ENCODE data around the gene NUDT15. TPM values are rescaled to one million over a fixed set of nuclear protein-coding genes. Genes with fewer than 3 reads are reported as not detected.

The NUDT15 gene
- total and polyA plus RNA-seq, 11 donors: 6.8 to 13.9 (median 10.8) TPM

DNA sequence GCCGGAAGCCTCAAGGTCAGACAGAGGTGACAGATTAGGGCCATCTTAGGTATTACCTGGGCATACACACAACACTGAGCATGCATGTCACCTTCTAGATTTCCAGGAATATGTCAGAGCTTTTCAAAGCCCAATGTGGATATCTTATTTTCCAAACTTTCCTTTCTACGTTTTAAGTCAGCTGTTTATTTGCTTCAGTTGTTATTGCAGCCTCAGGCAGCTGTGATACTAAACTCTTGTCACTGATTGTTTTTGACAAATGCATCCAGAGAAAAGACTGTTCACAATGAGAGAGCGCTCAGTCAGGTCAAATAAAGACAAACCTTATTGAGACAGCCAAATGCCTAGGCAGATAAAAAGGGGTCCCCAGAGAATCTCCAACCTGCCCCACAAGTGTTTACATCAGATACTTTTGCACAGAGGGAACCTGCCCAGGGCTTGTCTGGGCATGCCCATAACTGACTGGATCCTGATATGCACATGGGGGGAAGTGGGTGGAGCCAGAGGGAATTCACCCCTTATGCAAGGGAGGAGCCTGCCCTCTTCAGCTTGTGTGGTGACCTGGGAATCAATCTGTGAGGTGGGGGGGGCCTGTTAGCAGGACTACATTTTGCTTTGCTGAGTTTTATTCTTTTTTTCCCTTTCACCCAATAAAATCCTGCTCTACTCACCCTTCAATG lies 28.9 kb downstream of the NUDT15 start:
- no peak for TF ChIP-seq POLR2A (IDR thresholded peaks at IDR 0.05)
- TF ChIP-seq, protein P1, sequence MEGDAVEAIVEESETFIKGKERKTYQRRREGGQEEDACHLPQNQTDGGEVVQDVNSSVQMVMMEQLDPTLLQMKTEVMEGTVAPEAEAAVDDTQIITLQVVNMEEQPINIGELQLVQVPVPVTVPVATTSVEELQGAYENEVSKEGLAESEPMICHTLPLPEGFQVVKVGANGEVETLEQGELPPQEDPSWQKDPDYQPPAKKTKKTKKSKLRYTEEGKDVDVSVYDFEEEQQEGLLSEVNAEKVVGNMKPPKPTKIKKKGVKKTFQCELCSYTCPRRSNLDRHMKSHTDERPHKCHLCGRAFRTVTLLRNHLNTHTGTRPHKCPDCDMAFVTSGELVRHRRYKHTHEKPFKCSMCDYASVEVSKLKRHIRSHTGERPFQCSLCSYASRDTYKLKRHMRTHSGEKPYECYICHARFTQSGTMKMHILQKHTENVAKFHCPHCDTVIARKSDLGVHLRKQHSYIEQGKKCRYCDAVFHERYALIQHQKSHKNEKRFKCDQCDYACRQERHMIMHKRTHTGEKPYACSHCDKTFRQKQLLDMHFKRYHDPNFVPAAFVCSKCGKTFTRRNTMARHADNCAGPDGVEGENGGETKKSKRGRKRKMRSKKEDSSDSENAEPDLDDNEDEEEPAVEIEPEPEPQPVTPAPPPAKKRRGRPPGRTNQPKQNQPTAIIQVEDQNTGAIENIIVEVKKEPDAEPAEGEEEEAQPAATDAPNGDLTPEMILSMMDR (IDR thresholded peaks at IDR 0.05): no peak
- intact Hi-C loops (cut with DNase I): no loop called here

DNA sequence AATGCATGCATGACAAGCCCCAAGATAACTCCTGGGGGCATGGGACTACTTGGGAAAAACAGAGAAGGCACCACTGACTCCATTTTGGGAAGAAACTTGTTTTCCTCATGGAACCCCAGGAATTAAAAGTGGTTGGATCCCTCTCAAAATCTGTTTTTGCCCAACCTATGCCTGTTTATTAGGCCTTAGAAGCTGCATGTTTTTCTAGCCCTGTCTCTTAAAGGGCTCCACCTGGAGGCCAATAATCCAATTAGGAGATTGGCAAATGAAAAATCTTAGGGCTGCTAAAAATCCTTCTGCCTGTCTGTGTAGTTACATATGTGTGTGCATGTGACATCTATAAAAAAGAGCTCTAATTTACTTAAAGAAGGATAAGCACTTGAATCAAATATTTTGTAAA lies 30.5 kb downstream of the NUDT15 start:
- ATAC-seq (no peak), DNase-seq (no peak)
- Histone ChIP-seq H3K4me3 (no peak overlapping the region), H3K27me3 (no peaks in the 10 kb centered on the region), H3K4me1 (no peaks in the 10 kb centered on the region), H3K9me3 (peaks cover 0 to 58% (median 23%) of the 10 kb centered on the region in 12 donors), H3K27ac (no peak overlapping the region), H3K36me3 (peaks cover 2 to 79% (median 46%) of the 10 kb centered on the region in 9 donors)
- intact Hi-C loops (cut with DNase I): no loop called here
- TF ChIP-seq, protein P1 (IDR thresholded peaks at IDR 0.05): no peak
- no peak for TF ChIP-seq POLR2A (IDR thresholded peaks at IDR 0.05)

More for the DNA sequence above, 28.9 kb downstream of the NUDT15 start:
- DNase-seq: no peak
- no peaks in the 10 kb centered on the region for H3K27me3 ChIP-seq
- no peak overlapping the region for H3K27ac ChIP-seq
- H3K4me1 ChIP-seq: no peaks in the 10 kb centered on the region
- H3K9me3 ChIP-seq: peaks cover 0 to 52% (median 23%) of the 10 kb centered on the region in 12 donors
- no peak overlapping the region for H3K4me3 ChIP-seq
- ATAC-seq: no peak
- peaks cover 0 to 63% (median 31%) of the 10 kb centered on the region in 9 donors for H3K36me3 ChIP-seq
- whole genome bisulfite sequencing, 4 donors: 90 to 97% (median 96%) methylated on average over 3 of the region's 3 CpGs

DNA sequence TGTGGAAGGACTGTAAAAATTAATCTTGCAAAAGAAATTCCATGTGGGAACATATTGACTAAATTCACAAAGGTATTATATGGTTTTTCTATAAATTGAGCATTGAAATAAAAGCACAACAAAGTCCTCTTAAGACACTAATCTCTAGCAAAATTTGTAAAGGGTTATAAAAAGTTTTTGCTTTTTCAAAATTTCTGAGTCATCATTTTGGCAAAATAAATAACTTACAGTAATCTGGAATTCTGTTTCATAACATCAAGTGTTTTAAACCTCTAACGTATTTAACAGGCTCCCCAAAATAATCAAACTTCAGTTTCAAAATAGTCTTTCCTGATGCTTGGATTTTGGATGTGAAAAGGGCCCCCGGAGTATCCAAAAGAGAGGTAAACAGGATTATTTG lies 31.4 kb downstream of the NUDT15 start:
- peaks cover 2 to 88% (median 56%) of the 10 kb centered on the region in 9 donors for H3K36me3 ChIP-seq
- ATAC-seq (no peak), DNase-seq (no peak)
- H3K4me1 ChIP-seq: no peaks in the 10 kb centered on the region
- no peaks in the 10 kb centered on the region for H3K27me3 ChIP-seq
- H3K4me3 ChIP-seq: no peak overlapping the region
- intact Hi-C loops (cut with DNase I): no loop called here
- TF ChIP-seq, protein P1 (IDR thresholded peaks at IDR 0.05): no peak
- no peak for TF ChIP-seq POLR2A (IDR thresholded peaks at IDR 0.05)
- WGBS, 4 donors: 97 to 99% (median 98%) methylated on average over 2 of the region's 2 CpGs
- H3K9me3 ChIP-seq: peaks cover 0 to 58% (median 23%) of the 10 kb centered on the region in 12 donors
- no peak overlapping the region for H3K27ac ChIP-seq

DNA sequence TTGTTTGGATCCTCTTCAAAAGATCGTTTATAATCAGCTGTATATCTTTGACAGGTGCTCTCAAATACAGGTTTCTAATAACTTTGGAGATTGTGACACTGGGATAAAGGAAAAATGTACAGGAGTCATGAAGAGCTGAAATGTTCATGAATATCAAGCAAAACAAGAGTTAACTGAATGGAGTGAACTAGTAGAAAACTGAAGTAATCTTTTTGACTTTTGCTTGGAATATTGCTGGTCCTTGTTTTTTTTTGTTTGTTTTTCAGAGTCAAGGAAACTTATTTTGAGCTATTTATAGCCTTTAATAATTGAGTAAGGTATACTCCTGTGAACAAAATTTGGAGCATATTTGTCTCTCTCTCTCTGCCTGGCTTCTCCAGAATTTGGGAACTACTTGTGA lies 32.0 kb downstream of the NUDT15 start:
- H3K4me1 ChIP-seq: no peaks in the 10 kb centered on the region
- no peak for ATAC-seq
- no peak for DNase-seq
- peaks cover 2 to 93% (median 62%) of the 10 kb centered on the region in 9 donors for H3K36me3 ChIP-seq
- intact Hi-C loops (cut with DNase I): no loop called here
- 89 to 97% (median 93%) methylated on average over 1 of the region's 1 CpG for WGBS, 4 donors
- TF ChIP-seq, protein P1 (IDR thresholded peaks at IDR 0.05): no peak
- no peak for TF ChIP-seq POLR2A (IDR thresholded peaks at IDR 0.05)
- H3K9me3 ChIP-seq: peaks cover 0 to 58% (median 23%) of the 10 kb centered on the region in 12 donors
- H3K4me3 ChIP-seq: no peak overlapping the region
- H3K27ac ChIP-seq: no peak overlapping the region
- H3K27me3 ChIP-seq: no peaks in the 10 kb centered on the region
